ENCODE results near the gene SERTAD2. TPM values are rescaled to one million over a fixed set of nuclear protein-coding genes. Genes with fewer than 3 reads are reported as not detected.

Gene SERTAD2
- total RNA-seq, 2 donors from 2014 or later = 15.3 to 26.0 TPM

DNA sequence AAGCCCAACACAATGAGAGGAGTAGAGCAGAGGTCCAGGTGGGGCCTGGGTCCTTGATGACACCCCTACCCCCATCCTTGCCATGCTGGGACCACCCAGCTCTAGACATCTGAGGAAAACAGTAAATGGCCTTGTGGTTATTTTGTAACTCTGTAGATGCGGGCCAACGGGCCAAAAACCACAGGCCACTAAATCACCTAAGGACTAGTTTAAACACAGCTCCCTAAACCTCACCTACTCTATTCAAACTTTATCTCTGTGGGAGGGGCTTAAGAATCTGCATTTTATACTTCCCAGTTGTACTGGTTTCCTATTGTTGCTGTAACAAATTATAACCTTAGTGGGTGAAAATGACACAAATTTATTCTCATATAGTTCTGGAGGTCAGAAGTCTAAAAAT, 19.0 kb upstream of the SERTAD2 start:
- DNase-seq (ENCODE audit: low spot score) = no peak
- intact Hi-C loops (cut with DNase I) = no loop called here
- 22% methylated on average over 2 of the region's 2 CpGs for WGBS

DNA sequence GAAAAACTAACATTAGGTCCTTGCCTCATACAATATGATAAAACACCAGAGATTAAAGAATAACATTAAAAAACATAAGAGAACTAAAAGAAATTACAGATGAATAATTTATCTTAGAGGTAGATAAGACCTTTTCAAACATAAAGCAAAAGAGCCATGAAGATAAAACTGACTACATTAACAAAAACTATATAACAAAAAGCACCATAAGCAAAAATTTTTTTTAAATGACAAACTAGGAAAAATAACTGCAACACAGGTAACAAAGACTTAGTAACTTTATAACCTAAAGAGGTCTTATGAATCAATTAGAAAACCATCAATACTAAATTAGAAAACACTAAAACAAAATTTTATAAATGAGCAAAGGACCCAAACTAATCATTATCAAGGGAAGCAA, 16.3 kb upstream of the SERTAD2 start:
- H3K27ac ChIP-seq = no peak overlapping the region
- TF ChIP-seq, protein P1, sequence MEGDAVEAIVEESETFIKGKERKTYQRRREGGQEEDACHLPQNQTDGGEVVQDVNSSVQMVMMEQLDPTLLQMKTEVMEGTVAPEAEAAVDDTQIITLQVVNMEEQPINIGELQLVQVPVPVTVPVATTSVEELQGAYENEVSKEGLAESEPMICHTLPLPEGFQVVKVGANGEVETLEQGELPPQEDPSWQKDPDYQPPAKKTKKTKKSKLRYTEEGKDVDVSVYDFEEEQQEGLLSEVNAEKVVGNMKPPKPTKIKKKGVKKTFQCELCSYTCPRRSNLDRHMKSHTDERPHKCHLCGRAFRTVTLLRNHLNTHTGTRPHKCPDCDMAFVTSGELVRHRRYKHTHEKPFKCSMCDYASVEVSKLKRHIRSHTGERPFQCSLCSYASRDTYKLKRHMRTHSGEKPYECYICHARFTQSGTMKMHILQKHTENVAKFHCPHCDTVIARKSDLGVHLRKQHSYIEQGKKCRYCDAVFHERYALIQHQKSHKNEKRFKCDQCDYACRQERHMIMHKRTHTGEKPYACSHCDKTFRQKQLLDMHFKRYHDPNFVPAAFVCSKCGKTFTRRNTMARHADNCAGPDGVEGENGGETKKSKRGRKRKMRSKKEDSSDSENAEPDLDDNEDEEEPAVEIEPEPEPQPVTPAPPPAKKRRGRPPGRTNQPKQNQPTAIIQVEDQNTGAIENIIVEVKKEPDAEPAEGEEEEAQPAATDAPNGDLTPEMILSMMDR (IDR thresholded peaks at IDR 0.05) = no peak
- TF ChIP-seq POLR2A (IDR thresholded peaks at IDR 0.05) (no peak), POLR2AphosphoS5 (IDR thresholded peaks at IDR 0.05) (no peak)
- intact Hi-C loops (cut with DNase I) = no loop called here

More for the DNA sequence above, 19.0 kb upstream of the SERTAD2 start:
- Histone ChIP-seq H3K4me3 (no peak overlapping the region), H3K4me1 (replicated peaks) (no peaks in the 10 kb centered on the region), H3K9me3 (no peaks in the 10 kb centered on the region), H3K27ac (no peak overlapping the region), H3K27me3 (replicated peaks; ENCODE audit: insufficient read depth) (no peaks in the 10 kb centered on the region), H3K36me3 (no peaks in the 10 kb centered on the region)
- TF ChIP-seq POLR2AphosphoS5 (IDR thresholded peaks at IDR 0.05) = no peak
- TF ChIP-seq, protein P1 (IDR thresholded peaks at IDR 0.05) = no peak
- TF ChIP-seq POLR2A (IDR thresholded peaks at IDR 0.05) = no peak

DNA sequence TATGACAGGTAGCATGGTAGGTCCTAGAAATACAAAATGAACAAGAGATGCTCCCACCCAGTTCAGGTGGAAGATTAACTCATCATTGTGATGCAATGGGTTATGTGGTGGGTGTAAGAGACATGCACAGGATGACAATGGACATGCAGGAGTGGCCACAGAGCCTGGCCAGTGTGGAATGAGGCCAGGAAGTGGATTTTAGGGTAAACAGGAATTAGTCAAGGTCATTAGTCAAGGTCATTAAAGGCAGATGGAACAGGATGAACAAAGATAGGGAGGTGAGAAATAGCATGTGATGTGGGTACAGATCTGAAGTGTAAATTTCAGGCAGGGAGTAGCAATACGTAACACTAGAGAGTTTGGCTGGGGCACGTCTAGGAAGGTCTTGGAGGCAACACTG, 15.6 kb upstream of the SERTAD2 start:
- DNase-seq (ENCODE audit: low spot score) = no peak
- Histone ChIP-seq H3K4me3 (no peak overlapping the region), H3K4me1 (replicated peaks) (no peaks in the 10 kb centered on the region), H3K9me3 (no peaks in the 10 kb centered on the region), H3K27me3 (replicated peaks; ENCODE audit: insufficient read depth) (no peaks in the 10 kb centered on the region), H3K36me3 (no peaks in the 10 kb centered on the region), H3K27ac (no peak overlapping the region)
- WGBS = 98% methylated on average over 2 of the region's 2 CpGs
- intact Hi-C loops (cut with DNase I) = no loop called here
- TF ChIP-seq, protein P1 (IDR thresholded peaks at IDR 0.05) = no peak
- TF ChIP-seq POLR2AphosphoS5 (IDR thresholded peaks at IDR 0.05) (no peak), POLR2A (IDR thresholded peaks at IDR 0.05) (no peak)

More for the DNA sequence above, 16.3 kb upstream of the SERTAD2 start:
- Histone ChIP-seq H3K4me3 (no peak overlapping the region), H3K27me3 (replicated peaks; ENCODE audit: insufficient read depth) (no peaks in the 10 kb centered on the region), H3K9me3 (no peaks in the 10 kb centered on the region), H3K36me3 (no peaks in the 10 kb centered on the region), H3K4me1 (replicated peaks) (no peaks in the 10 kb centered on the region)
- no peak for DNase-seq (ENCODE audit: low spot score)

DNA sequence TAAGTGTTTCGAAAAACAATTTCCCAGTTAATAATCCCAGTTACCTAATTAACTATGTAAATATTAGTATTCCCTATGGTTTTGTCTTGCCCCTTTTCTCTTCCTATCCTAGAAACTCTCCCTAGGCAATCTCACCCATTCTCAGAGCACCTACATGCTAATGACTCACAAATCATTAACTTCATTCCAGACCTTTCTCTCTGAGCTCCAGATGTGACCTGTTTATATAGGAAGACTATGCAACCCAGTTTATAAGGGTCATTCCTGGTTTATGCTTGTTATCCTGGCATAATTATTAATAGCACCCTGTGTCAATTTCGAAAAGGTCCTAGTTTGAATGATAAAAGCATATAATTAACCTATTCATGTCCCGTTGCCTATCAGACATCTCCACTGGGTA, 14.8 kb upstream of the SERTAD2 start:
- no peaks in the 10 kb centered on the region for H3K27me3 ChIP-seq (replicated peaks; ENCODE audit: insufficient read depth)
- H3K4me3 ChIP-seq = no peak overlapping the region
- H3K9me3 ChIP-seq = no peaks in the 10 kb centered on the region
- no peaks in the 10 kb centered on the region for H3K36me3 ChIP-seq
- 79% methylated on average over 3 of the region's 3 CpGs for WGBS
- TF ChIP-seq POLR2AphosphoS5 (IDR thresholded peaks at IDR 0.05) (no peak), POLR2A (IDR thresholded peaks at IDR 0.05) (no peak)
- TF ChIP-seq, protein P1 (IDR thresholded peaks at IDR 0.05) = no peak
- no peak for DNase-seq (ENCODE audit: low spot score)
- intact Hi-C loops (cut with DNase I) = no loop called here
- H3K4me1 ChIP-seq (replicated peaks) = no peaks in the 10 kb centered on the region
- no peak overlapping the region for H3K27ac ChIP-seq

DNA sequence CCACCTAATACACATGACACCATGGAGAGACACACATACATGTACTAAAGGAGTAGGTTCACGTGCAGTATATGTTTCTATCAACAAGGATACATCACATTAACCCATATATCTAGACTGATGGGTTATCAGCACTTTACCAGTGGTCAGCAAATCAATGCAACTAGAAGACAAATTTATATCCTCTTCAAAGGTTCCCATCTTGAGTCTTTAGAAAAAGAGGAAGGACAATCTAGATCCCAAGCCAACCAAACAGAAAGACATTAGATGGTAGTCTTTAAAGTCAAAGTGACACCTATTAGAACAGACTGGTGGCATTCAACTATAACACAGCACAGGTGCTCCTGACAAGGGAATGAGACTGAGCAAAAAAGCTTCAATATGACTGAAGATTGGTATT, 13.8 kb upstream of the SERTAD2 start:
- no peak overlapping the region for H3K4me3 ChIP-seq
- no peaks in the 10 kb centered on the region for H3K27me3 ChIP-seq (replicated peaks; ENCODE audit: insufficient read depth)
- H3K9me3 ChIP-seq = no peaks in the 10 kb centered on the region
- no peaks in the 10 kb centered on the region for H3K36me3 ChIP-seq
- H3K27ac ChIP-seq = no peak overlapping the region
- H3K4me1 ChIP-seq (replicated peaks) = no peaks in the 10 kb centered on the region
- intact Hi-C loops (cut with DNase I) = no loop called here
- 97% methylated on average over 1 of the region's 1 CpG for WGBS
- TF ChIP-seq POLR2A (IDR thresholded peaks at IDR 0.05) (no peak), POLR2AphosphoS5 (IDR thresholded peaks at IDR 0.05) (no peak)
- TF ChIP-seq, protein P1 (IDR thresholded peaks at IDR 0.05) = no peak
- no peak for DNase-seq (ENCODE audit: low spot score)
